Activated CD4-positive, alpha-beta memory T cell treated with anti-CD3 and anti-CD28 coated beads, Interleukin-2, amount 10 ng/mL, durations not matched to agents 7 days and 5 days (primary cell): Measurements from ENCODE around the gene CAPZB. TPM values are rescaled to one million over a fixed set of nuclear protein-coding genes. Genes with fewer than 3 reads are reported as not detected.

Source experiments
- CTCF ChIA-PET: fragments of 350-600 bp; sonication (Branson Sonifier 250); formaldehyde crosslinking; loops from one replicate; lab custom pipeline; 2021; ENCODE audit warnings: antibody characterized with exemption, inconsistent platforms; lab: Charles Lee
- POLR2A ChIA-PET: fragments of 350-600 bp; sonication (Branson Sonifier 250); formaldehyde crosslinking; loops from one replicate; lab custom pipeline; 2021; ENCODE audit warnings: antibody characterized with exemption; lab: Charles Lee
- DNase-seq: peaks from one replicate; pipeline ENCODE4 v3.0.0-alpha.2; 2020
- H3K27ac Mint-ChIP-seq: one replicate; pipeline ENCODE4 v1.8.0; 2021; ENCODE audit warnings: mild to moderate bottlenecking, mixed read lengths
- H3K27me3 Mint-ChIP-seq: one replicate; pipeline ENCODE4 v1.8.0; 2021; ENCODE audit warnings: mixed read lengths
- H3K36me3 Mint-ChIP-seq: one replicate; pipeline ENCODE4 v1.8.0; 2021; ENCODE audit warnings: low read depth, mixed read lengths
- H3K4me1 Mint-ChIP-seq: one replicate; pipeline ENCODE4 v1.8.0; 2021; ENCODE audit warnings: mixed read lengths
- H3K4me3 Mint-ChIP-seq: one replicate; pipeline ENCODE4 v1.8.0; 2021; ENCODE audit warnings: mild to moderate bottlenecking, mixed read lengths
- H3K9me3 Mint-ChIP-seq: one replicate; pipeline ENCODE4 v1.8.0; 2021; ENCODE audit warnings: mixed read lengths
- total RNA-seq, 2 experiments: library from RNA; stranded (reverse); gene quantifications; one replicate each; pipeline ENCODE4 v1.2.3, GENCODE V29; 2021

The CAPZB gene
- total RNA-seq, 2 experiments from 2014 or later = 537 to 565 TPM

DNA sequence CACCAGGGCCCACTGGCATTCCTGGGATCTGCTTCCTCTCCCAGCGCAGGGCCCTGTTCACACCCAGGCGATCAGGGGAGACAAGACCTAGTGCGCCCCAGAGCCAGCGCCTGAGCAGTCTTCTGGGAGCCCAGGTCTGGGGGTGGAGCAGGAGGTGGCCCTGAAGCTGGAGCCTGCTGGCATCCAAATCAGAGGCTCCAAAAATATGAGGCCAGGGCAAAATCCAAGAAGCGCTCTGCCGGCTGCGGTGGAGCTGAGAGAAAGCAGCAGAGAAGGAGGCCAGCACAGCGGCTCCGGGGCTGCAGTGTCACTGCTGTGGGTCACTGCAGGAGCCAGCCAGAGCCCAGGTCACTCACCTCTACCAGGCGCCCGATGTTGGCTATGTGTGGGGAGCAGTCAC is 140.5 kb downstream of the CAPZB start:
- Mint-ChIP-seq H3K27ac (no peak overlapping the region), H3K4me3 (no peak overlapping the region), H3K27me3 (no peaks in the 10 kb centered on the region), H3K36me3 (peaks cover 49% of the 10 kb centered on the region), H3K4me1 (peaks cover 4% of the 10 kb centered on the region), H3K9me3 (no peaks in the 10 kb centered on the region)
- ChIA-PET CTCF (interaction anchor here (1.4 to 3.5 kb wide), 3 partner anchors 15 to 306 kb away, joined by 4 to 10 read pairs (median 4); no protein-coding TSS in a partner anchor), POLR2A (no interaction called here)
- no peak for DNase-seq

DNA sequence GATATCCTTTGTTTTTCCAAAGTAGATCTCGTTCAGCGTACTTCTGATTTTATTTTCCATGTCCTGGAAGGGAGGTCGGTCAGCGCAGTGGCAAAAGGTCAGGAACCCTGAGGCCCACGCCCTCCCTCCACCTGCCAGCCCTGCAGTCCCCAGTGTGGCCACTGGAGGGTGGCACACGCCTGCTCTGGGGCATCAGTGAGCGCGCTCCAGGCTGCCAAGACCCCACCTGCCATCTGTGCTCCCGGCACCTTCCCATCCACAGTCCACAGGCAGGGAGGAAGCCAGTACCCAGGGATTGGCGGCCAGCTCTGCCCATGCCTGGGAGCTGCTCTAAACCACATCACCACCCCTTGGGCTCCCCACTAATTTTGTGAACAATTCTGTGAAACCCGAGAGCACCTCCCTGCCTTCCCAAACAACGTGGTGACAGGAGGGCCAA is 140.9 kb downstream of the CAPZB start:
- Mint-ChIP-seq H3K4me1 (peaks cover 4% of the 10 kb centered on the region), H3K36me3 (peaks cover 45% of the 10 kb centered on the region), H3K27me3 (no peaks in the 10 kb centered on the region), H3K4me3 (no peak overlapping the region), H3K27ac (no peak overlapping the region), H3K9me3 (no peaks in the 10 kb centered on the region)
- ChIA-PET CTCF (interaction anchor here (0.6 to 3.5 kb wide), 6 partner anchors 11 to 421 kb away, joined by 3 to 10 read pairs (median 4); no protein-coding TSS in a partner anchor), POLR2A (no interaction called here)
- DNase-seq = peak; percentile 47

DNA sequence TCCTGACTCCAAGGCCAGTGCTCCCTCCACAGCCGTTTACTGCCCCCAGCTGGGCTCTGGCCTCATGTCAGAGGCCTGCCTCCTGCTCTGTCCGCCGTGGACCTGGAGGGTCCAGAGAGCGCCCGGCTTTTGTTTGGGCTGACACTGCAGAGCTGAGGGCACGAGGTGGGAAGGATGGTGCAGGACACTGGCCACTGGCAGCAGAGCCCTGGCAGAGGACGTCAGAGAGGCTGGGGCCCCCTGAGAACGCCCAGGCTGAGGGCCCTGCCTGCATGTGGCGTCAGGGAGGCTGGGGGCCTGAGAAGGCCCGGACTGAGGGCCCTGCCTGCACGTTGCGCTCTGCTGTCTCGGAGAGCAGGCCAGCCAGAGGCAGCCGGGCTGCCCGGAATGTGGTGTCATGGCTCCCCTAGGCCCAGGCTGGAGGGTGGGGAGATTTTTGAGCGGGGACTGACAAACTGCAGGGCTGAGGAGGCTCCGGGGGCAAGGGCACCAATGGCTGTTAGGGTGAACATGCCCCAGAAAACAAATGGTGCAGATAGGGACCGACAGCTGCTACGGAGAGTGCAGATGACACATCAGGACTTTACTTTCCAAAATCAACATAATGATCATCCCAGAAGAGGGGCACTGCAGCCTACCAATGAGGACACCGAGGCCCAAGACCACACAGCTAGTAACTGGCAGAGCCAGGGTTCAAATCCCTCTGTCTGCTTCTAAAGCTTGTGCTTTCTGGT is 141.6 kb downstream of the CAPZB start:
- H3K9me3 Mint-ChIP-seq = no peaks in the 10 kb centered on the region
- ChIA-PET CTCF (interaction anchor here (0.6 to 3.5 kb wide), 6 partner anchors 11 to 422 kb away, joined by 3 to 10 read pairs (median 4); no protein-coding TSS in a partner anchor), POLR2A (no interaction called here)
- no peak overlapping the region for H3K4me3 Mint-ChIP-seq
- DNase-seq = no peak
- H3K27me3 Mint-ChIP-seq = no peaks in the 10 kb centered on the region
- peaks cover 4% of the 10 kb centered on the region for H3K4me1 Mint-ChIP-seq
- peaks cover 44% of the 10 kb centered on the region for H3K36me3 Mint-ChIP-seq
- no peak overlapping the region for H3K27ac Mint-ChIP-seq

DNA sequence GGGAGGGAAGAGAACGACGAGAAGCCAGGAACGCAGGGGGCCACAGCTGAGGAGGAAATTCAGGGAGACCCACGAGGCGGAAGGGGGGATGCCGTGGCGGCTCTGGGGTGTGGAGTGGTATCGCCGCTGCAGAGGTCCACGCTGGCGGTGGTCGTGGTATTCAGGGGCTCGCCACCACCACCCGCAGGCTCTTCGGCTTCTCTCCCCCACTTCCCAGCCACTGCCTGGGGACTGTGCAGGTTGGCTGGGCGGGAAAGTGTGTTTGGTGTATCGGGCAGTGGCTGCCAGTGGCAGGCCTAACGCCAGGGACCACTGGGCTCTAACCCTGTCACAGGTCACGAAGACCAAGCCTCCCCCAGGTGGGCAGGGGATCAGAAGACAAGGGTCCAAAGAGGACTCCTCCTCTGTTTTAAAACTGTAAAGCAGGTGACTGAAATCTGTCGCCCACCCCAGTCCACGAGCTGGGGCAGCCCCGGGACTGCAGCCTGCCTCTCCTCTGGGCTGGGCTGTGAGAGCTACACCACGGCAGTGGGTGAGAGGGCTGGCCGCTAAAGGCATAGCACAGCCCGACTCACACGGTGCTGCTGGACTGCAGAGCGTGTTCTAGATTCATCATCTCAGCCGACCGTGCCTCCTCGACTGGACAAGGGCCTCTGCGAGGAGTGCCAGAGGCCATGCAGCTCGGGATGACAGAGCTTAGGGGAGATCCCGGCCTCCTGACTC is 142.3 kb downstream of the CAPZB start:
- no peaks in the 10 kb centered on the region for H3K9me3 Mint-ChIP-seq
- peaks cover 4% of the 10 kb centered on the region for H3K4me1 Mint-ChIP-seq
- POLR2A ChIA-PET = no interaction called here
- H3K4me3 Mint-ChIP-seq = no peak overlapping the region
- DNase-seq = no peak
- no peaks in the 10 kb centered on the region for H3K27me3 Mint-ChIP-seq
- CTCF ChIA-PET = interaction anchor here (3.5 kb wide), 1 partner anchor 238 kb away, joined by 10 read pairs; no protein-coding TSS in a partner anchor
- no peak overlapping the region for H3K27ac Mint-ChIP-seq
- H3K36me3 Mint-ChIP-seq = peaks cover 47% of the 10 kb centered on the region

DNA sequence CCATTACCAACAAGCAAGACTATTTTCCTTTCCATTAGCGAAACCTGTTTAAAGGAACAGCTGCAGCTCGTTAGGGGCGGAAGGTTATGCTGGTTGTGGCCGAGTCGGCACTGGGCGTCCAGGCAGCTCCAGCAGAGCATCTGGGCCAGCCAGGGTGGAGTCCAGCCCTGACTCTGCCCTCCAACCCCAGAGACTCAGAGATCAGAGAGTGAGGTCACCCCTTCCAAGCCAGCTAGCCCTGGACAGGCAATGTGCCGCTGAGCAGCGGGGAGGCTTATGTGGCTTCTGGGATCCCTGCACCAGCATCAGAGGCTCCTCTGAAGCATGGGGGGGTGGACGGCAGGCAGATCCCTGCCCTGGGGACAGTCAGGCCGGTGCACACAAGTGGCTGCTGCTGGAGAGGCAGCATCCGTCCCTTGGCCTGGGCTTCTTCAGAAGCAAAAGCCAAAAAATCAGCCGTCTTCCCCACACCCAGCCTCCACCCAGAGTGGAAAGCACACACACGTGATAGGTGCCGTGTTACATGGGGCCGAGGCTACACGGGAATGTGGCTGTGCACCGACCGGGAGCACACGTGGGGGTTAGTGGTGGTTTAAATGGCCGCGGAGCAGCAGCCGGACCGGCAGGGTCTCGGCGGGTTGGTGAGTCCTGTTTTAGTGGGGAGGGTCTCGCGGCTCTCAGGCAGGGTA is 143.1 kb downstream of the CAPZB start:
- H3K4me3 Mint-ChIP-seq = no peak overlapping the region
- no peak overlapping the region for H3K27ac Mint-ChIP-seq
- H3K9me3 Mint-ChIP-seq = no peaks in the 10 kb centered on the region
- POLR2A ChIA-PET = no interaction called here
- no peak for DNase-seq
- H3K4me1 Mint-ChIP-seq = peaks cover 6% of the 10 kb centered on the region
- CTCF ChIA-PET = interaction anchor here (0.9 to 1.2 kb wide), 3 partner anchors 23 to 312 kb away, joined by 3 to 4 read pairs (median 3); no protein-coding TSS in a partner anchor
- H3K27me3 Mint-ChIP-seq = no peaks in the 10 kb centered on the region
- peaks cover 49% of the 10 kb centered on the region for H3K36me3 Mint-ChIP-seq

DNA sequence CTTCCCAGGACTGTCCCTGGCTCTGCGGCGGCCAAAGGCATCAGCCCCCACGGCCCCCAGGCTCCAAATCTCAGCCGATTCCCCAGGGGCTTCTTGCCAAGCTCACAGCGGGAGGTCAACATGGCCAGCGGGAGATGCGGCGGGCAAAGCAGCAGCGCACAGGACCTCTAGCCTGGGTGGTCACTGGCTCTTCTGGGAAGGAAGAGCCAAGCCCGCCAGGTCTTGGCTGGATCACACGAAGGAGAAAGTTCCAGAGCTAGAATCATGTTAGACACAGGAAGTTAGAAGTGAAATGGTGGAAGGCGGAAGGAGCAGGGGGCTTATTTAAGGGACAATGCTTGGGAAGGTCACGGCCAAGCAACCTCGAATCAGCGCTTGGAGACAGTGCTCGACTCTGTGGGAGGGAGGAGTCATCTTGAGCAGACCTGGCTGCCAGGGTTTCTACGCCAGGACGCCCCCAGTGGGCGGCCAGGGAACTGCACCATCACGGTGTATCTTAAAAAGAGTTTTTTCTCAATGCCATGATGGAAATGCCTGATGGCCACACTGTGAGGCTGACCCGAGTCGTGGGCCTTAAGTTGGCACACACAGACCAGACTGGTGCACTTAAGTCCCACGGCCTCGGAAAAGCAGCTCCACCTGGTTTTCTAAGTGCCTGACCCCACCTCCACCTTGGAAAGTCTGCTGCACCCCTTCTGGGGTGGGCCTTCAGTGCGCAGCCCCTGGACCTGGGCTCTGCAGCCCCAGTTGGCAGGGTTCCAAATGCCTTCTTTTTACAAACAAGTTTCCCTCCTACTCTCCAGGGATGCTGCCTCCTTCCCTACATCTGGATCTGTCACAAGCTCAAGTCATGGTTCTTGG is 143.9 kb downstream of the CAPZB start:
- Mint-ChIP-seq H3K36me3 (peaks cover 49% of the 10 kb centered on the region), H3K27me3 (no peaks in the 10 kb centered on the region), H3K4me1 (peaks cover 9% of the 10 kb centered on the region), H3K4me3 (no peak overlapping the region), H3K27ac (peak overlapping the region; percentile 16), H3K9me3 (no peaks in the 10 kb centered on the region)
- ChIA-PET CTCF (interaction anchor here (0.9 to 1.2 kb wide), 5 partner anchors 10 to 313 kb away, joined by 3 to 4 read pairs (median 3); no protein-coding TSS in a partner anchor), POLR2A (interaction anchor here (0.9 kb wide), 1 partner anchor 9 kb away, joined by 3 read pairs; no protein-coding TSS in a partner anchor)
- DNase-seq = peak; percentile 74

DNA sequence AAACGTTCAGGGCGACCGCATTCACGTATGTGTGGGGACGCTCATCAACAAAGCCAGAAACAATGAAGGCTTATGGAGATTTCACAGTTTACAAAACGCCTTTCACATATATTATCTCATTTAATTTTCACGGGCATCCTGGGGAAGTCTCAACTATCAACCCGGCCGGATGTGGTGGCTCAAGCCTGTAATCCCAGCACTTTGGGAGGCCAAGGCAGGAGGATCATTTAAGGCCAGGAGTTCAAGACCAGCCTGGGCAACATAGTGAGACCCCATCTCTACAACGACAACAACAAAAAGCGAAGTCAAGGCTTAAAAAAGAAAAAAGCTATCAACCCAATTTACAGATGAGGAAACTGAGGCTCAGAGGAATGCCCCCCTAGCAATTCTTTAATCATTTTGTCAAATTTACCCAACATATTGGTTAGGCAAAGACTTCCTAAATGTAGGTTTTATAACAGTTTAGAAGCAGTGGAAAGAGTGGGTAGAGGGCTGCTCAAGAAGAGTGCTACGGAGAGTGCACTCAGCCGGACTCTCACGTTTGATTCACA is 144.9 kb downstream of the CAPZB start:
- Mint-ChIP-seq H3K9me3 (no peaks in the 10 kb centered on the region), H3K27ac (no peak overlapping the region), H3K27me3 (no peaks in the 10 kb centered on the region), H3K4me1 (peaks cover 11% of the 10 kb centered on the region), H3K36me3 (peaks cover 49% of the 10 kb centered on the region), H3K4me3 (no peak overlapping the region)
- ChIA-PET POLR2A (interaction anchor here (0.9 kb wide), 1 partner anchor 8 kb away, joined by 3 read pairs; no protein-coding TSS in a partner anchor), CTCF (interaction anchor here (1.0 to 1.1 kb wide), 2 partner anchors 9 to 43 kb away, joined by 3 read pairs; no protein-coding TSS in a partner anchor)
- no peak for DNase-seq

DNA sequence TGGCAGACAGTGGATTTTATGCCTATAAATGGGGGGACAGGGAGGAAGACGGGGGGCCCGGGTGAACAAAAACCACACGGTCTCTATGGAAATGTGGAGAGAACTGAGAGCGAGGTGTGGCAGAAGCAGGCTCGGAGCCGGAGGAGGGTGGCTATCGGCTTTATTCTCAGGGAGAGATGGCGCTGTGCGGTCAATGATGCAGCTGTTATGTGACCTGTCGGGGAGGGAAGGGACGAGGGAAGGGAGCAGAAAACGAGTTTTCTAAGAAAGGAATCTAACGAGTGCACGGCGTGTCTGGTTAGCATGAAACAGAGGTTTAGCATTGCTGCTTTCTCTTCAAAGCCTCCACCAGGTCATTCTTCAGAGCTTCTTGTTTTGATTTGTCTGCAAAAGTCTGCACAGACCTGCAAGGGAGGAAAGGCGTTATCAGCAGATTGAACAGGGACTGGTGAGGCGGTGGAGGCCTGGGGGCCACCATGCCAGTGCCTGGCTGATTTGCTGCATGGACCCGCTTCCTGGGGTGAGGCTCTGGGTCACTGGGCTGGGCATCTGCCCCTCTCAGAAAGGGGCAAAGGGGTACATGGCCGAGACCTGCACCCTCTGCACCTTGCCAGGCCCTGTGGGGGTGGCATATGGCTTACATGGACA is 146.0 kb downstream of the CAPZB start:
- H3K9me3 Mint-ChIP-seq = no peaks in the 10 kb centered on the region
- POLR2A ChIA-PET = no interaction called here
- no peak overlapping the region for H3K27ac Mint-ChIP-seq
- no peaks in the 10 kb centered on the region for H3K27me3 Mint-ChIP-seq
- H3K36me3 Mint-ChIP-seq = peaks cover 40% of the 10 kb centered on the region
- CTCF ChIA-PET = no interaction called here
- DNase-seq = no peak
- peaks cover 11% of the 10 kb centered on the region for H3K4me1 Mint-ChIP-seq
- H3K4me3 Mint-ChIP-seq = no peak overlapping the region

DNA sequence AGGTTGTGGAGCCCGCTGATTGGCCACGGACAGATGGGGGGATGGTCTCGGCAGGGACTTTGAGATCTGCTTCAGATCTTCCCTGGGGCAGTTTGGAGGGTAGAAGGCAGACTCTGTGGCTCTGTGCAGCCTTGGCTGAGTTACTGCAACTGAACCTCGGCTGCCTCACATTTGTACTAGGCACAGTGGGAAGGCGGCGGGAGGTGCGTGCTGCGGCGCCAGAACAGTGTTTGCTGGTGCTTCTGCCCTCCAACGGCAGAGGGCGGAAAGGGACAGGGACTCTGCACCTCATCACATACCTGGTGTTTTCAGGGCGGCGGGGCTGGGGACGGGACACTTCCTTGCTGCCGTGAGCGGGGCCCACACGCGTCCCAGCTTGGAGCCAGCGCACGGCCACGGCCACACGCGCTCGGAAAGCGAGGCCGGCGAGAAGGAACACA is 147.0 kb downstream of the CAPZB start:
- Mint-ChIP-seq H3K4me3 (no peak overlapping the region), H3K9me3 (no peaks in the 10 kb centered on the region), H3K36me3 (peaks cover 36% of the 10 kb centered on the region), H3K27me3 (no peaks in the 10 kb centered on the region), H3K4me1 (peaks cover 11% of the 10 kb centered on the region), H3K27ac (no peak overlapping the region)
- ChIA-PET POLR2A (no interaction called here), CTCF (no interaction called here)
- DNase-seq = no peak

DNA sequence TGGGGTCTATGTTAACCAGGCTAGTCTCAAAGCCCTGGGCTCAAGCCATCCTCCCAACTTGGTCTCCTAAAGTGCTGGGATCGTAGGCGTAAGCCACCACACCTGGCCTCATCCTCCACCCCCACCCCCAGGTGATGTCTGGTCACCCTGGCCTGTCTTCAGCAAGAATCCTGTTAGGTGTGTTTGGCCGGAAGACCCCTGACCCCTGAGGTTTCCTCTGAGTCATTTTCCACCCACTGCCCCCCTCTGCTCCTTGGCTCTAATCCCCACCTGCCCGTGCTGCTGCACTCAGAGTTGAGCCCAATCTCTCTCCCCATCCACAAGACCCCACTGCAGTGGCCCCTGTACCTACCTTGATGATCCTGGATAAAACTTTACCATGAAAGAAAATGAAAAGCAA is 148.1 kb downstream of the CAPZB start:
- ChIA-PET CTCF (no interaction called here), POLR2A (no interaction called here)
- Mint-ChIP-seq H3K36me3 (peaks cover 30% of the 10 kb centered on the region), H3K27me3 (no peaks in the 10 kb centered on the region), H3K4me3 (no peak overlapping the region), H3K27ac (no peak overlapping the region), H3K9me3 (no peaks in the 10 kb centered on the region), H3K4me1 (peaks cover 11% of the 10 kb centered on the region)
- no peak for DNase-seq

DNA sequence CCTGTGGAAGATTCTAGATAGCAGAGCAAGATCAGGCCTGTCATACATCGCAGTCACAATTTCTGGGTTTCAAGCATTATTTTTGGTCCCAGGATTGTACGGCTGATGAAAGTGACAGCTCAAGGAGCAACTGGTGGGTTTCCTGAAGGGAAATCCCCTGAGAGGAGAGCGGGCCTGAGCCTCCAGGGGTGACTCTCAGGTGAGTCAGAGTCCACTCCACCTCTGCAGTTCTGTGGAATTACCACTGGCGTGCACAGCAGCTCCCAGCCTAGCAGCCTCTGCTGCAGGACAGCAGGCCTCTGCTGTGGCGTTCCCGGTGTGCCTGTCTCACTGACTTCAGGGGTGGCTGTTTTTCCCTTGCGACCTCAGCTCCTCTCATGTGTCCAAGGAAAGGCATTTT is 148.8 kb downstream of the CAPZB start:
- H3K4me1 Mint-ChIP-seq = peaks cover 9% of the 10 kb centered on the region
- no peaks in the 10 kb centered on the region for H3K27me3 Mint-ChIP-seq
- ChIA-PET POLR2A (no interaction called here), CTCF (interaction anchor here (1.5 kb wide), 1 partner anchor 54 kb away, joined by 3 read pairs; no protein-coding TSS in a partner anchor)
- peaks cover 23% of the 10 kb centered on the region for H3K36me3 Mint-ChIP-seq
- no peaks in the 10 kb centered on the region for H3K9me3 Mint-ChIP-seq
- no peak for DNase-seq
- no peak overlapping the region for H3K4me3 Mint-ChIP-seq
- H3K27ac Mint-ChIP-seq = no peak overlapping the region
